ENCODE measurements around the gene ART5. TPM values are rescaled to one million over a fixed set of nuclear protein-coding genes. Genes with fewer than 3 reads are reported as not detected.
A peak's percentile ranks its signal among the peaks of the same experiment; 100 is the strongest.

The ART5 gene
- polyA plus RNA-seq, 3 donors: not detected

DNA sequence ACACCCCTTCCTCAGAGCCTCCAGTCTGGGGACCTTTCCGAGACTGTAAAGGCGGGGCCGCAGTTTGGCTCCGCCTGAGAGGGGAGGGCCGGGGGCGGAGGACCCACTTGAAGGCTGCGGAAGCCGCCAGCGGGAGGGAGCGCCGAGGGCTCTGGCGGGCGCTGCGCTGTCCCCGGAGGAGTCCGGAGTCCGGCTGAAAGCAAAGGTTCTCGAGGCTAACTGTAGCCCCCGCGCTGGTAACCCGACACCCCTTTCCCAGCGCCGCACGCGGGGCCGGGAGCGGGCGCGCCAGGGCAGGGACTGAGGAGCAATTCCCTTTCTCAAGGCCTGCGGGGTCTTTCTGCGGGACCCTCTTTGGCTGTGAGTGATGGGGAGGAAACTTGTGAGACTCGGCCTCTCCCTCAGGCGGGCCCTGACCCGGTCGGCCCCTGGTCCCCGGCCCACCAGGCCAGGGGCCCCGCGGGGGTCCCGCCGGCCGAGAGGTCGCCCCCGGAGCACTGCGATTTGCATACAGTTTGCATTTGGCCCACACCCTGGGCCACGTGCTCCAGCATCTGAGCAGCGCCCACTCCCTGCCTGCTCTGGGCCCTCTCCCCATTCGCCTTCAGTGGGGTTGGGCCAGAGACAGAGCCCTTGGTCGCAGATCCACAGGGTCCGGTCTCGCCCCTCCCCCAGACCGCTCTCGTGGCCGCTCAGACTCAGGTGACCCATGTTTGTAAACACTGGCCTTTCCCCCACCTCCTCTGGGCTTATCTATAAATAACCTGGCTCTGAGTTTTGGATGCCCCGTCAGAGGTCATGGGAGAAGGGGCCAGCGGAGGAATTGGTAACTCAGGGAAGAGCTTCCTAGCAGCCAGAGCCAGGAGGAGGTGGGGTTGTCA lies 519 bp upstream of the ART5 start:
- peak; percentile 27 to 60 (median 48) for DNase-seq
- Mint-ChIP-seq H3K4me1 (peaks cover 27% of the 10 kb centered on the region), H3K27me3 (ENCODE audit: low read depth in 3 of 3) (peaks cover 19 to 40% (median 32%) of the 10 kb centered on the region in 3 donors), H3K27ac (peak overlapping the region in 2 of 7 donors; percentile 50 to 60), H3K9me3 (peaks cover 0 to 20% (median 9%) of the 10 kb centered on the region in 7 donors), H3K36me3 (peaks cover 0 to 1% of the 10 kb centered on the region in 2 donors), H3K4me3 (peak overlapping the region; percentile 80 to 93)
- Histone ChIP-seq H3K4me2 (replicated peaks; ENCODE audit: extremely low read depth, low read length, poor library complexity, severe bottlenecking) (peak overlapping the region; percentile 88), H3K27ac (ENCODE audit: low read depth in 1 of 2, low read length in 2 of 2) (no peak overlapping the region), H3K9me3 (replicated peaks in 1 of 2; ENCODE audit: control insufficient read depth in 1 of 2, insufficient read depth in 1 of 2, low read length in 2 of 2) (peaks cover 6 to 10% of the 10 kb centered on the region in 2 donors), H3K4me1 (ENCODE audit: control insufficient read depth in 1 of 2, insufficient read depth in 2 of 2, low read length in 2 of 2) (peaks cover 10 to 23% of the 10 kb centered on the region in 2 donors), H3K27me3 (ENCODE audit: control insufficient read depth in 2 of 2, insufficient read depth in 2 of 2, low read length in 2 of 2) (peaks cover 10 to 28% of the 10 kb centered on the region in 2 donors), H3K9ac (ENCODE audit: insufficient read depth, low read length, poor library complexity, severe bottlenecking) (peak overlapping the region; percentile 70), H3K36me3 (replicated peaks in 1 of 2; ENCODE audit: control insufficient read depth in 1 of 2, insufficient read depth in 2 of 2, low read length in 2 of 2) (no peaks in the 10 kb centered on the region), H3K4me3 (replicated peaks in 1 of 3; ENCODE audit: low read depth in 2 of 3, low read length in 3 of 3) (peak overlapping the region; percentile 45 to 75 (median 48)), H4K20me1 (ENCODE audit: insufficient read depth, low read length) (no peaks in the 10 kb centered on the region), H2AFZ (ENCODE audit: insufficient read depth, low read depth, low read length, poor library complexity, severe bottlenecking) (peak overlapping the region; percentile 90), H3K79me2 (ENCODE audit: insufficient read depth, low read length) (no peaks in the 10 kb centered on the region)
- intact Hi-C loops (cut with micrococcal nuclease): no loop called here
- TF ChIP-seq, protein P1, sequence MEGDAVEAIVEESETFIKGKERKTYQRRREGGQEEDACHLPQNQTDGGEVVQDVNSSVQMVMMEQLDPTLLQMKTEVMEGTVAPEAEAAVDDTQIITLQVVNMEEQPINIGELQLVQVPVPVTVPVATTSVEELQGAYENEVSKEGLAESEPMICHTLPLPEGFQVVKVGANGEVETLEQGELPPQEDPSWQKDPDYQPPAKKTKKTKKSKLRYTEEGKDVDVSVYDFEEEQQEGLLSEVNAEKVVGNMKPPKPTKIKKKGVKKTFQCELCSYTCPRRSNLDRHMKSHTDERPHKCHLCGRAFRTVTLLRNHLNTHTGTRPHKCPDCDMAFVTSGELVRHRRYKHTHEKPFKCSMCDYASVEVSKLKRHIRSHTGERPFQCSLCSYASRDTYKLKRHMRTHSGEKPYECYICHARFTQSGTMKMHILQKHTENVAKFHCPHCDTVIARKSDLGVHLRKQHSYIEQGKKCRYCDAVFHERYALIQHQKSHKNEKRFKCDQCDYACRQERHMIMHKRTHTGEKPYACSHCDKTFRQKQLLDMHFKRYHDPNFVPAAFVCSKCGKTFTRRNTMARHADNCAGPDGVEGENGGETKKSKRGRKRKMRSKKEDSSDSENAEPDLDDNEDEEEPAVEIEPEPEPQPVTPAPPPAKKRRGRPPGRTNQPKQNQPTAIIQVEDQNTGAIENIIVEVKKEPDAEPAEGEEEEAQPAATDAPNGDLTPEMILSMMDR (IDR thresholded peaks at IDR 0.05): no peak
- under 1% methylated on average over 42 of the region's 55 CpGs for WGBS (ENCODE audit: insufficient coverage)

DNA sequence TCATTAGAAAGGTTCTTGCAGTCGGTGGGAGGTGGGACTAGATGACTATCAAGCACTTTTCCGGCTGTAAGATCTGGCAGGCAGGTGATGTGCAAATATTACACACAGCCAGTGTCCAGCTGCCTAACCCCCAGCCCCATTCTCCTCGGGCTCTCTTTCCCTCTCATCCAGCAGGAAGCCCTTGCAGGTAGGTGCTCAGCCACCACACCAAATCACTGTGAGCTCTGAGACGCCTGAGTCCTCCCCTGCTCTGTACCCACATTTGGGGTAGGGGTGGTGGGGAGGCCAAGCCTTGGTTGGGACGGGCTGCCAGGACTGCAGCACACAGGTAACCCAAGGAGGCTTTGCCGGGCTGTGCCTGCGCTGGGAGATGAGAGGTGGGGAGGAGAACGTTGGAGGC lies 601 bp downstream of the ART5 start:
- DNase-seq: no peak
- Histone ChIP-seq H3K79me2 (ENCODE audit: insufficient read depth, low read length) (no peaks in the 10 kb centered on the region), H3K4me2 (replicated peaks; ENCODE audit: extremely low read depth, low read length, poor library complexity, severe bottlenecking) (no peak overlapping the region), H3K9ac (ENCODE audit: insufficient read depth, low read length, poor library complexity, severe bottlenecking) (no peak overlapping the region), H3K27ac (ENCODE audit: low read depth in 1 of 2, low read length in 2 of 2) (no peak overlapping the region), H3K36me3 (replicated peaks in 1 of 2; ENCODE audit: control insufficient read depth in 1 of 2, insufficient read depth in 2 of 2, low read length in 2 of 2) (no peaks in the 10 kb centered on the region), H3K27me3 (ENCODE audit: control insufficient read depth in 2 of 2, insufficient read depth in 2 of 2, low read length in 2 of 2) (peaks cover 10 to 28% of the 10 kb centered on the region in 2 donors), H2AFZ (ENCODE audit: insufficient read depth, low read depth, low read length, poor library complexity, severe bottlenecking) (no peak overlapping the region), H3K4me3 (replicated peaks in 1 of 3; ENCODE audit: low read depth in 2 of 3, low read length in 3 of 3) (no peak overlapping the region), H3K9me3 (replicated peaks in 1 of 2; ENCODE audit: control insufficient read depth in 1 of 2, insufficient read depth in 1 of 2, low read length in 2 of 2) (peaks cover 6 to 10% of the 10 kb centered on the region in 2 donors), H4K20me1 (ENCODE audit: insufficient read depth, low read length) (no peaks in the 10 kb centered on the region), H3K4me1 (ENCODE audit: control insufficient read depth in 1 of 2, insufficient read depth in 2 of 2, low read length in 2 of 2) (peaks cover 10 to 23% of the 10 kb centered on the region in 2 donors)
- peaks cover 0 to 20% (median 9%) of the 10 kb centered on the region in 7 donors for H3K9me3 Mint-ChIP-seq
- peak overlapping the region in 2 of 7 donors; percentile 62 to 77 for H3K27ac Mint-ChIP-seq
- intact Hi-C loops (cut with micrococcal nuclease): no loop called here
- TF ChIP-seq, protein P1 (IDR thresholded peaks at IDR 0.05): no peak
- WGBS (ENCODE audit: insufficient coverage): 81% methylated on average over 4 of the region's 8 CpGs
- peak overlapping the region; percentile 65 to 70 for H3K4me3 Mint-ChIP-seq
- peaks cover 27% of the 10 kb centered on the region for H3K4me1 Mint-ChIP-seq
- peaks cover 19 to 37% (median 30%) of the 10 kb centered on the region in 3 donors for H3K27me3 Mint-ChIP-seq (ENCODE audit: low read depth in 3 of 3)
- H3K36me3 Mint-ChIP-seq: peaks cover 4 to 9% of the 10 kb centered on the region in 2 donors
